NOMO-1 (cell line): Measurements from ENCODE around the gene ACSL3.
"Not testable (repeated sequence)": the region's sequence is repeated elsewhere in the genome, so short reads cannot be mapped to it uniquely, and the experiment has no call there.

Experiments
- DNase-seq, 2 experiments: peaks; one replicate each; lab custom pipeline; 2025; ENCODE audit not compliant: unreplicated experiment in 2 of 2; lab: John Stamatoyannopoulos, UW

The ACSL3 gene

DNA sequence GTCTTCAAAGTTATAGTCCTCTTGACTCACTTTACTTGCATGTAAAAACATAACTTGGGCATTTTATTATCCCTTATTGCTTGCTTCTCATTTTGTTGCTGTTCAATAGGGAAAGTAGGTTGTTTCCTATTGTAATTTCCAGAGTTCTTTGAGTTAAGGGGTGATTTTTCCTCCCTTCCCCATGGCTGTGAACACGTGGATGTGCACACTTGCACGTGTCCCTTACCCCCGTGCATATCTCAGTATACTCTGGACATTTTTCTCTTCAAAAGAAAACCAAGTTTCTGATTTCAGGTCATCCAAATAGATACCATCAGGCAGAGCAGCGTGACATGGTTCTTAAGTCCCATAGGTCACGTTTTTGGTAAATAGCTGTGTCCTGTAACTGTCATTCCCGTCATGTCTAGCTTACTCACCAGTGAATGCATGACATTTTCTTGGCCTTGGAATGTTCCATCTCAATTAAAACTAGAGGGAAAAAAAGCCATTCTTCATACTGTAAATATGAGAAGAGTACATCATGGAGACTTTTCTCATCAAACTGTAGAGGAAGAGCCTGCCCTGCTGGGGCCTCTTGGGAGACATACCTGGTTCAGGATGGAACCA, 107.8 kb downstream of the ACSL3 start:
- no peak for DNase-seq

GRCh38 chr2:222969491-222969890, 108.7 kb downstream of the ACSL3 start:
- DNase-seq = peak; percentile 7 to 27

DNA sequence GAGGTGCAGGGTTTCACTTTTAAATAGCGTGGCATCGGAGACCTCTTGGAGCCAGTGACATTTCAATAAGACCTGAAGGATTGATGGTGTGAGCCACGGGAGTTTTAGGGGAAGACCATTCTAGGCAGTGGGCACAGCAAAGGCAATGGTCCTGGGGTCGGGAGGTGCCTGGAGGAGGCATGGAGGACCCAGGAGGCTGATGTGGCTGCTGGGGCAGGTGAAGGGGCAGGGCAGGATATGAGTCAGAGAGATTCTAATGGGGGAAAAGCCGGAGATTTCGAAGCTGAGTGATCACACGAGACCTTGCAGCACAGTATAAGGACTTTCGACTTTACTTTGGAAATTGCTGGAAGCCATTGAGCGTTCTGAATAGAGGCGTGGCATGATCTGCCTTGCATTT, 111.6 kb downstream of the ACSL3 start:
- DNase-seq = no peak

DNA sequence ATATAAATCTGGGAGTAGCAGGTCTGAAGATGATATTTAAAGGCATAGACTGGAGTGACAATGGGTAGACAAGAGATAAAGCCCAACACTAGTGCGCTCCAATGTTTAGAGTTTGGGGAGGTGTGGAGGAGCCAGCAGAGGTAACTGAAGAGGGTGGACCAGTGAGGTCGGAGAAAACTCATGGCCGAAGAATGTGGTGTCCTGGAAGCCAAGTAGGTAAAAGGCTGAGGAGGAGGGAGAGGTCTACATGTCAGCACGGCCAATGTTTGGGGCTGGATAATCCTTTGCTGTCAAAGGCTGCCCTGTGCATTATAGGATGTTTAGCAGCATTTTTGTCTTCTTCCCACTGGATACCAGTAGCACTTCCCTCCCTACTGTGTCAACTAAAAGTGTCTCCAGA, 112.4 kb downstream of the ACSL3 start:
- DNase-seq = no peak

- DNase-seq = no peak
Observed at GRCh38 chr2:222973733-222974132, 112.9 kb downstream of the ACSL3 start.

GRCh38 chr2:222976521-222977061, 115.8 kb downstream of the ACSL3 start:
- DNase-seq = no peak

DNA sequence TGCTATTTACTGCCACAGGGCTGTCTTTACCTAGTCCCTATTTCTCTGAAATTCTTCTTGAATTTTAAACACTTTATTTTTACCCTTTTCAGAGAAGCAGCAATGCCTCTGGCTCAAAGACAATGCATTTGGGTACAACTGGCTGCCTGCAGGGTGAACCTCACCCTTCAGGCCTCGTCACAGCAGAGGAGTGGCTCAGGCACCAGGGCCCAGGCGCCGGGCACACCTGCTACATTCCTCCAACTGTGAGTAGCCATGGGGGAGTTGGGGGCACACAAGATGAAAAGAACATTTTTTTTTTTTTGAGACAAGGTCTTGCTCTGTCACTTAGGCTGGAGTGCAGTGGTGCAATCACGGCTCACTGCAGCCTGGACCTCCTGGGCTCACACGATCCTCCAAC, 116.3 kb downstream of the ACSL3 start:
- DNase-seq = no peak

DNA sequence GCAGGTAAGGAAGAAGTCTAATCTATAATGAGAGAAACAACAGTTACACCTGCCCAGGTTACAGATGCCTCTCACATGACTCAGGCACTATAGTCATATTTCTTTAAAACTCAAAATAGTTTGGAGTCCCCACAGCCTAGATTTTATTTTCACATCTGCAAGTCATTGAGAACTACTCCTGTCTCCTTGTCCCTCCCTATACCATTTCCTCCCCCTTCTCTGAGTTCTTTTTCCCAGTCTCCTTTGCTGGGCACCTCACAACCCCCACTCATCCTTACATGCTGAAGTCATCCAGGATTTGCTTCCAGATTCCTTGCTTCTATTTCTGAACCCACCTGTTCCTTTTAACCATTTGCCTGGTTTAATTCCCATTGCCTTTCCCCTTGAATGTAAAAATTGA, 118.0 kb downstream of the ACSL3 start:
- no peak for DNase-seq

DNA sequence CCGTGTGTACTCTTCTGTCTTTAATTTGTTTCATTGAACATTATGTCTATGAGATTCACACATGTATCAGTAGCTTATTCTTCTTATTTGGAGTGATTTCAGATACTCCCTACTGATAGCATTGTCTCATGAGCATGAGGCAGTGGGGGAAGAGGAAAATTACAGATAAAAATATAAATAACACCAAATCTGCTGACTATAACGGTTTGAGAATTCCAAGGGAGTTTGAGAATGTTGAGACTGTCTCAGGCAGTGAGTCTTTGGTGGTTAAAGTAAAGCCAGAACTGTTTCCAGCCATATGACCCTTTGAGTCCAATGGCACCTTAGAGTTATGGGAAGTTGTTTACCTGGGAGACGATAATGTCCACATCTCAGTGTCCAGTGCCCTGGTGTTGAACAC, 118.6 kb downstream of the ACSL3 start:
- DNase-seq = no peak

DNA sequence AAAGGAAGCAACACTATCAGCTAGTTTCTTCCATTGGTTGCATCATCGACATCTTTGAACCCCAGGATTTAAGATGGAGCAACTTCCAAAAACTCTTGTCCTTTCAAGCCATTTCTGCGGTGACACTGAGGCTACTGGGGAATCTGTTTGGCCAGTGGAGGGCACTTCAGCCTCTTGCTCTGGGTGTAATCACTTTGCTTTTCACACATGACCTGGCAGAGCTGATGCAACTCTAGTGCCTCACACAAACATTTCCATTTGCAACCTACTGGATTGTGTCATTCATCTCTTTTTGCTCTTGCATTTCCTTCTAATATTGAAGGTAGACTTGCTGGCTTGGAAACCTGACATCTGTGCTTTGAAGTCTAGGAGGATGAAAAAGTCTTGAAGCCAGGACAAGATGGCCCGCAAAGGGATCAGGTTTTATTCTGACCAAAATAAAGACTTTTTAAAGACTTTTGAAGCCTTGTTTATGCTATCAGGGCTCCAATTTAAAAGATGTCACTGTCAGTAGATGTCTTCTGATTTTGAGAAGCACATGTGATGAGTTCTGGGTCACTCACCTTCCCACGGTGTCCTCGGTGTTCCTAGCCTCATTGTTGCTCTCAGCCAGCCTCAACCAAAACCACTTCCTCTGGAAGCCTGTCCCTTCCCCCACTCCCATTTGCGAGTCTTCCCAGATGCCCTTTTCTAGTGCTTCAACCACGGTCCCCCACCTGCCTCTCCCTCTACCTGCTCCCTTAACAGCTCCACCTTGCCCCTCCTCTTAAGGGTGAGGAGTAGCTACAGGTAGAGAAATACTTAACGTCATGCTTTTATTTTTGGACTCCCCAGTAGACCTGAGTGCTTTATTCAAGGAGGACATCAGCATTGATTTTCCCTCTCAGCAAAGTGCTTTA, 121.4 kb downstream of the ACSL3 start:
- DNase-seq = peak; percentile 61 to 85

GRCh38 chr2:222982909-222983265, 122.1 kb downstream of the ACSL3 start:
- DNase-seq = no peak

- no peak for DNase-seq
Observed at GRCh38 chr2:222984908-222985307, 124.1 kb downstream of the ACSL3 start.

DNA sequence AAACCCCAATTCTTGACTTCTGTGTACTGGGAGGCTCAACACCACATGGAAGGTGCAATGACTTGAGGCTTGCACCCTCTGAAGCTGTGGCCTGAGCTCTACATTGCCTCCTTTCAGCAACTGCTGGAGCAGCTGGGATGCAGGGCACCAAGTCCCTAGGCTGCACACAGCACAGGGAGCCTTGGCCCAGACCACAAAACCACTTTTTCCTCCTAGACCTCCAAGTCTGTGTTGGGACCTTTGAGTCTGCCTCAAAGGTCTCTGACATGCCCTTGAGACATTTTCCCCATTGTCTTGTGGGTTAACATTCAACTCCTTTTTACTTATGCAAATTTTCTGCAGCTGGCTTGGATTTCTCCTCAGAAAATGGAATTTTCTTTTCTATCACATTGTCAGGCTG, 128.6 kb downstream of the ACSL3 start:
- no peak for DNase-seq

GRCh38 chr2:222990206-222990605, 129.4 kb downstream of the ACSL3 start:
- not testable (repeated sequence) for DNase-seq

DNA sequence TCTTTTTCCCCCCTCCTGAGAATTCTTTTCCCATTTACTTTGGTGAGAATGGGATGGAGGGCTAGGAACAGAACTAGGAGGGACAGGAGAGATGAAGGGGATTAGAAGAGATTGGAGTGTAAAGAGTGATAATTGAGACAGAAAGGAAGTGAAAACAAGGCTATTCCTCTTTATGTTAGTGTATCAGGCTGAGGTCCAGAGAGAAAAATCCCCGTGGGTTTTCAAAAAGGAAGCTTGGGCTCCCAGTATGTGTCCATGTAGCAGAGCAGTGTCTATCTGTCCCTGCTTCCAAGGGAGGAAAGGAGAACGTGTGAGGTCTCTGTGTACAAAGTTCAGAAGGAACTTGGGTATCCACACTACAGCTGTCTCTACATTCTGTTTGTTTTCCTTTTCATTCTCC, 131.3 kb downstream of the ACSL3 start:
- DNase-seq = no peak
